ENCODE results near the gene CATSPERD.
"Not testable (repeated sequence)": the region's sequence is repeated elsewhere in the genome, so short reads cannot be mapped to it uniquely, and the experiment has no call there.

The CATSPERD gene

GRCh38 chr19:5742051-5742450, 21.6 kb downstream of the CATSPERD start:
- no peaks in the 10 kb centered on the region for H3K9me3 Mint-ChIP-seq
- H3K4me1 Mint-ChIP-seq: no peaks in the 10 kb centered on the region
- no peak overlapping the region for H3K27ac Mint-ChIP-seq
- DNase-seq (no peak), ATAC-seq (no peak)
- H3K27me3 Mint-ChIP-seq: peaks cover 6% of the 10 kb centered on the region
- H3K4me3 Mint-ChIP-seq: no peak overlapping the region

- H3K4me1 Mint-ChIP-seq: no peaks in the 10 kb centered on the region
- no peaks in the 10 kb centered on the region for H3K9me3 Mint-ChIP-seq
- peaks cover 8% of the 10 kb centered on the region for H3K27me3 Mint-ChIP-seq
- H3K27ac Mint-ChIP-seq: no peak overlapping the region
- H3K4me3 Mint-ChIP-seq: no peak overlapping the region
- ATAC-seq (no peak), DNase-seq (no peak)
Observed at GRCh38 chr19:5743630-5744029, 23.2 kb downstream of the CATSPERD start.

- not testable (repeated sequence) for ATAC-seq, DNase-seq
Observed at GRCh38 chr19:5744999-5745398, 24.6 kb downstream of the CATSPERD start.

GRCh38 chr19:5748920-5749319, 28.5 kb downstream of the CATSPERD start:
- H3K27ac Mint-ChIP-seq, H3K4me3 Mint-ChIP-seq, H3K27me3 Mint-ChIP-seq, H3K4me1 Mint-ChIP-seq, ATAC-seq, H3K9me3 Mint-ChIP-seq, DNase-seq: not testable (repeated sequence)

More at GRCh38 chr19:5744999-5745398, 24.6 kb downstream of the CATSPERD start:
- H3K9me3 Mint-ChIP-seq, H3K27me3 Mint-ChIP-seq, H3K4me3 Mint-ChIP-seq, H3K27ac Mint-ChIP-seq, H3K4me1 Mint-ChIP-seq: not testable (repeated sequence)

- no peak overlapping the region for H3K27ac Mint-ChIP-seq
- no peak for DNase-seq
- H3K27me3 Mint-ChIP-seq: peaks cover 10% of the 10 kb centered on the region
- ATAC-seq: no peak
- no peak overlapping the region for H3K4me3 Mint-ChIP-seq
- H3K4me1 Mint-ChIP-seq: no peaks in the 10 kb centered on the region
- H3K9me3 Mint-ChIP-seq: no peaks in the 10 kb centered on the region
Observed at GRCh38 chr19:5749505-5749904, 29.1 kb downstream of the CATSPERD start.

GRCh38 chr19:5751709-5752108, 31.3 kb downstream of the CATSPERD start:
- DNase-seq (no peak), ATAC-seq (no peak)
- Mint-ChIP-seq H3K27me3 (peaks cover 12% of the 10 kb centered on the region), H3K9me3 (no peaks in the 10 kb centered on the region), H3K27ac (no peak overlapping the region), H3K4me1 (no peaks in the 10 kb centered on the region), H3K4me3 (no peak overlapping the region)

- no peaks in the 10 kb centered on the region for H3K9me3 Mint-ChIP-seq
- H3K27ac Mint-ChIP-seq: no peak overlapping the region
- H3K27me3 Mint-ChIP-seq: peaks cover 7% of the 10 kb centered on the region
- no peak for DNase-seq
- no peak overlapping the region for H3K4me3 Mint-ChIP-seq
- H3K4me1 Mint-ChIP-seq: no peaks in the 10 kb centered on the region
- no peak for ATAC-seq
Observed at GRCh38 chr19:5753743-5754142, 33.3 kb downstream of the CATSPERD start.

GRCh38 chr19:5762608-5763217, 42.3 kb downstream of the CATSPERD start:
- H3K4me1 Mint-ChIP-seq: no peaks in the 10 kb centered on the region

GRCh38 chr19:5765220-5765619, 44.8 kb downstream of the CATSPERD start:
- Mint-ChIP-seq H3K27me3 (no peaks in the 10 kb centered on the region), H3K27ac (no peak overlapping the region), H3K4me3 (no peak overlapping the region), H3K9me3 (peaks cover 9 to 10% of the 10 kb centered on the region in 2 donors), H3K4me1 (no peaks in the 10 kb centered on the region)
- ATAC-seq (no peak), DNase-seq (no peak)

More at GRCh38 chr19:5762608-5763217, 42.3 kb downstream of the CATSPERD start:
- no peaks in the 10 kb centered on the region for H3K27me3 Mint-ChIP-seq
- no peak overlapping the region for H3K4me3 Mint-ChIP-seq
- H3K27ac Mint-ChIP-seq: no peak overlapping the region
- DNase-seq (no peak), ATAC-seq (no peak)
- H3K9me3 Mint-ChIP-seq: peaks cover 9 to 10% of the 10 kb centered on the region in 2 donors

- Mint-ChIP-seq H3K4me3 (no peak overlapping the region), H3K9me3 (peaks cover under 1 to 2% of the 10 kb centered on the region in 2 donors), H3K27me3 (peaks cover 9% of the 10 kb centered on the region), H3K4me1 (peaks cover 4% of the 10 kb centered on the region), H3K27ac (no peak overlapping the region)
- DNase-seq: no peak
- no peak for ATAC-seq
Observed at GRCh38 chr19:5767949-5768348, 47.5 kb downstream of the CATSPERD start.

- H3K4me1 Mint-ChIP-seq: peaks cover 4% of the 10 kb centered on the region
- no peak overlapping the region for H3K4me3 Mint-ChIP-seq
- no peak overlapping the region for H3K27ac Mint-ChIP-seq
- DNase-seq (no peak), ATAC-seq (no peak)
- H3K9me3 Mint-ChIP-seq: no peaks in the 10 kb centered on the region
- peaks cover 10% of the 10 kb centered on the region for H3K27me3 Mint-ChIP-seq
Observed at GRCh38 chr19:5772416-5772815, 52.0 kb downstream of the CATSPERD start.

GRCh38 chr19:5773276-5773675, 52.8 kb downstream of the CATSPERD start:
- peaks cover 4% of the 10 kb centered on the region for H3K4me1 Mint-ChIP-seq
- ATAC-seq (no peak), DNase-seq (no peak)
- H3K9me3 Mint-ChIP-seq: no peaks in the 10 kb centered on the region
- H3K27me3 Mint-ChIP-seq: peaks cover 10% of the 10 kb centered on the region
- no peak overlapping the region for H3K27ac Mint-ChIP-seq
- H3K4me3 Mint-ChIP-seq: no peak overlapping the region

- peaks cover 4% of the 10 kb centered on the region for H3K4me1 Mint-ChIP-seq
- H3K4me3 Mint-ChIP-seq: no peak overlapping the region
- H3K9me3 Mint-ChIP-seq: no peaks in the 10 kb centered on the region
- DNase-seq: no peak
- H3K27me3 Mint-ChIP-seq: peaks cover 10% of the 10 kb centered on the region
- H3K27ac Mint-ChIP-seq: no peak overlapping the region
- ATAC-seq: no peak
Observed at GRCh38 chr19:5774921-5775320, 54.5 kb downstream of the CATSPERD start.

- no peak for ATAC-seq
Observed at GRCh38 chr19:5775668-5776309, 55.4 kb downstream of the CATSPERD start.

GRCh38 chr19:5778402-5778801, 58.0 kb downstream of the CATSPERD start:
- DNase-seq (no peak), ATAC-seq (no peak)
- Mint-ChIP-seq H3K27me3 (no peaks in the 10 kb centered on the region), H3K9me3 (no peaks in the 10 kb centered on the region), H3K4me1 (no peaks in the 10 kb centered on the region), H3K27ac (no peak overlapping the region), H3K4me3 (no peak overlapping the region)

More at GRCh38 chr19:5775668-5776309, 55.4 kb downstream of the CATSPERD start:
- peak overlapping the region in 1 of 2 donors; percentile 23 for H3K27ac Mint-ChIP-seq
- H3K27me3 Mint-ChIP-seq: peaks cover 10% of the 10 kb centered on the region
- no peaks in the 10 kb centered on the region for H3K9me3 Mint-ChIP-seq
- H3K4me3 Mint-ChIP-seq: no peak overlapping the region
- no peak for DNase-seq
- peaks cover 4% of the 10 kb centered on the region for H3K4me1 Mint-ChIP-seq

GRCh38 chr19:5780916-5781315, 60.5 kb downstream of the CATSPERD start:
- not testable (repeated sequence) for H3K9me3 Mint-ChIP-seq, H3K27me3 Mint-ChIP-seq, H3K27ac Mint-ChIP-seq, H3K4me3 Mint-ChIP-seq, ATAC-seq, DNase-seq, H3K4me1 Mint-ChIP-seq
